HK-2 (cell line): Measurements from ENCODE around the gene TEKT5.

Source experiments
- DNase-seq: peaks from one replicate; pipeline ENCODE4 v3.0.0-alpha.2; 2018; ENCODE audit not compliant: unreplicated experiment

TEKT5 gene

GRCh38 chr16:10609402-10609774 lies 85.3 kb downstream of the TEKT5 start:
- no peak for DNase-seq

GRCh38 chr16:10608687-10609401 lies 85.9 kb downstream of the TEKT5 start:
- no peak for DNase-seq

GRCh38 chr16:10607157-10607556 lies 87.6 kb downstream of the TEKT5 start:
- DNase-seq: no peak

GRCh38 chr16:10606607-10607006 lies 88.1 kb downstream of the TEKT5 start:
- DNase-seq: no peak

- DNase-seq: no peak
Observed at GRCh38 chr16:10605636-10606035, 89.1 kb downstream of the TEKT5 start.

- no peak for DNase-seq
Observed at GRCh38 chr16:10601444-10602408, 93.0 kb downstream of the TEKT5 start.

- DNase-seq: no peak
Observed at GRCh38 chr16:10600782-10601443, 93.8 kb downstream of the TEKT5 start.

GRCh38 chr16:10599626-10600025 lies 95.1 kb downstream of the TEKT5 start:
- no peak for DNase-seq

GRCh38 chr16:10598157-10598556 lies 96.6 kb downstream of the TEKT5 start:
- DNase-seq: no peak

- no peak for DNase-seq
Observed at GRCh38 chr16:10597187-10597601, 97.5 kb downstream of the TEKT5 start.

- no peak for DNase-seq
Observed at GRCh38 chr16:10594312-10594950, 100.3 kb downstream of the TEKT5 start.

GRCh38 chr16:10592611-10593010 lies 102.1 kb downstream of the TEKT5 start:
- no peak for DNase-seq

- no peak for DNase-seq
Observed at GRCh38 chr16:10590342-10590741, 104.4 kb downstream of the TEKT5 start.

- no peak for DNase-seq
Observed at GRCh38 chr16:10589109-10589508, 105.6 kb downstream of the TEKT5 start.

GRCh38 chr16:10587622-10588021 lies 107.1 kb downstream of the TEKT5 start:
- no peak for DNase-seq

- no peak for DNase-seq
Observed at GRCh38 chr16:10584981-10585438, 109.7 kb downstream of the TEKT5 start.

GRCh38 chr16:10583269-10583668 lies 111.5 kb downstream of the TEKT5 start:
- DNase-seq: no peak

GRCh38 chr16:10581507-10581906 lies 113.2 kb downstream of the TEKT5 start:
- DNase-seq: no peak

- DNase-seq: no peak
Observed at GRCh38 chr16:10580883-10581247, 113.9 kb downstream of the TEKT5 start.

- DNase-seq: peak; percentile 59
Observed at GRCh38 chr16:10579965-10580882, 114.5 kb downstream of the TEKT5 start, which contains the start of gene EMP2. EMP2 (minus strand) TSS chr16:10580598; CDS start chr16:10547617, 32,981 bp downstream.

- DNase-seq: no peak
Observed at GRCh38 chr16:10579575-10579964, 115.2 kb downstream of the TEKT5 start.
